A673 (cell line): Measurements from ENCODE around the gene SRRM3. TPM values are rescaled to one million over a fixed set of nuclear protein-coding genes. Genes with fewer than 3 reads are reported as not detected.

Experiments
- BruUV-seq: library from RNA; stranded (reverse); fragments of 400-500 nt; replicated peaks from 2 replicates; lab custom pipeline; 2021; lab: Mats Ljungman, UMichigan
- CTCF ChIA-PET: fragments of 300-600 bp; sonication (Branson Sonifier 250); formaldehyde crosslinking; loops from one replicate; lab custom pipeline; 2022; ENCODE audit warnings: antibody characterized with exemption; lab: Charles Lee
- POLR2A ChIA-PET: fragments of 300-600 bp; sonication (Branson Sonifier 250); formaldehyde crosslinking; loops from one replicate; lab custom pipeline; 2022; ENCODE audit warnings: antibody characterized with exemption; ENCODE audit not compliant: low non-redundant PET; lab: Charles Lee
- DNase-seq: peaks from one replicate; pipeline ENCODE4 v3.0.0-alpha.2; 2015; ENCODE audit warnings: low spot score
- H3K27ac ChIP-seq: fragments of 200-600 bp; sonication (generic); 2 replicates; pipeline ENCODE4 v1.5.1; 2016; ENCODE audit warnings: mixed run types, low read depth, mild to moderate bottlenecking, mixed read lengths, antibody characterized with exemption, low read length; ENCODE audit not compliant: poor library complexity, severe bottlenecking
- H3K27me3 ChIP-seq: fragments of 200-600 bp; sonication (generic); replicated peaks from 2 replicates; pipeline ENCODE4 v1.6.1; 2017; ENCODE audit warnings: mixed run types, low read depth, mild to moderate bottlenecking, mixed read lengths, antibody characterized with exemption, low read length; ENCODE audit not compliant: insufficient read depth, poor library complexity
- H3K36me3 ChIP-seq: fragments of 200-600 bp; sonication (generic); 2 replicates; pipeline ENCODE4 v1.6.1; 2016; ENCODE audit warnings: mixed run types, mild to moderate bottlenecking, mixed read lengths, antibody characterized with exemption, low read length; ENCODE audit not compliant: insufficient read depth, poor library complexity, severe bottlenecking
- H3K4me1 ChIP-seq: fragments of 200-600 bp; sonication (generic); 2 replicates; pipeline ENCODE4 v1.6.1; 2017; ENCODE audit warnings: mixed run types, mild to moderate bottlenecking, mixed read lengths, antibody characterized with exemption, low read length; ENCODE audit not compliant: insufficient read depth, poor library complexity, severe bottlenecking
- H3K4me3 ChIP-seq: fragments of 200-600 bp; sonication (generic); 2 replicates; pipeline ENCODE4 v1.5.1; 2016; ENCODE audit warnings: low read depth, mixed run types, mild to moderate bottlenecking, mixed read lengths, low read length; ENCODE audit not compliant: poor library complexity, severe bottlenecking
- H3K9me3 ChIP-seq: fragments of 200-600 bp; sonication (generic); 2 replicates; pipeline ENCODE4 v1.6.1; 2016; ENCODE audit warnings: mixed run types, low read depth, mild to moderate bottlenecking, mixed read lengths, antibody characterized with exemption, low read length; ENCODE audit not compliant: poor library complexity, severe bottlenecking
- CTCF ChIP-seq: fragments of 300-800, 200-600 bp; sonication (generic); conservative IDR thresholded peaks from 2 replicates; pipeline ENCODE4 v1.5.1; 2017; ENCODE audit warnings: low read depth, mild to moderate bottlenecking, antibody characterized with exemption, low read length, moderate library complexity, mixed read lengths
- EZH2 ChIP-seq: fragments of 200-600 bp; sonication (generic); IDR thresholded peaks from 2 replicates; pipeline ENCODE4 v1.6.1; 2017; ENCODE audit warnings: borderline replicate concordance, low read depth, mild to moderate bottlenecking, mixed read lengths, antibody characterized with exemption, low read length; ENCODE audit not compliant: poor library complexity, severe bottlenecking
- intact Hi-C: fragments of 100-400 bp; cut with micrococcal nuclease; formaldehyde crosslinking; loops from one replicate; pipeline ENCODE4 v1.10.0; 2022; ENCODE audit not compliant: unreplicated experiment
- total RNA-seq: library from RNA; stranded (reverse); gene quantifications from 2 replicates; pipeline ENCODE4 v1.2.3, GENCODE V29; 2021

The SRRM3 gene
- total RNA-seq, 1 experiment from 2014 or later = 1.8 TPM

GRCh38 chr7:76252021-76252420 lies 50.3 kb downstream of the SRRM3 start:
- ChIA-PET CTCF (interaction anchor here (1.1 kb wide), 1 partner anchor 11 kb away, joined by 3 read pairs; no protein-coding TSS in a partner anchor), POLR2A (no interaction called here)
- no peak for DNase-seq
- Histone ChIP-seq H3K4me1 (no peaks in the 10 kb centered on the region), H3K27ac (no peak overlapping the region), H3K36me3 (no peaks in the 10 kb centered on the region), H3K27me3 (no peaks in the 10 kb centered on the region), H3K9me3 (no peaks in the 10 kb centered on the region), H3K4me3 (no peak overlapping the region)
- no TSS peak for BruUV-seq
- intact Hi-C loops = no loop called here
- TF ChIP-seq CTCF = no peak

- H3K4me1 ChIP-seq = no peaks in the 10 kb centered on the region
- H3K9me3 ChIP-seq = no peaks in the 10 kb centered on the region
- H3K27ac ChIP-seq = no peak overlapping the region
- DNase-seq = no peak
- ChIA-PET POLR2A (no interaction called here), CTCF (no interaction called here)
- BruUV-seq = no TSS peak
- H3K4me3 ChIP-seq = no peak overlapping the region
- peaks cover 10% of the 10 kb centered on the region for H3K27me3 ChIP-seq
- intact Hi-C loops = no loop called here
- TF ChIP-seq CTCF (no peak), EZH2 (no peak)
- no peaks in the 10 kb centered on the region for H3K36me3 ChIP-seq
Measured at GRCh38 chr7:76254781-76255180, 53.1 kb downstream of the SRRM3 start.

DNA sequence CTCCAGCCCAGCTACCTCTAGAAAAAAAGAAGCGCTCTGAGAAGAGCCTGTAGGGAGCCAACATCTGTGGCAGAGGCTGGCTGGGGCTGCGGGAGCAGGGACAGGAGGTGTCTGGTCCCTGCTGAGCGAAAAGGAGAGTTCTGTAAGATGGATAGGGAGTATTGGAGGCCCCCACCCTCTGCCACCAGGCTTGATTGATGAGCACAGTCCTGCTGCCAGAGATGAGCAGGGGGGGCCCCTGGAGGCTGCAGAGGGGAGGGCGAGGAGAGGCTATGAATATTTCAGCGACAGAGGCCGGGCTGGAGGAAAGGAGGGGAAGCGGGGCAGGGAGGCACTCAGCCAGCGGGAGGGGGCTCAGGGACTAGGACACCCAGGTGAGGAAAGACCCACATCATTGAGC lies 56.3 kb downstream of the SRRM3 start:
- Histone ChIP-seq H3K27me3 (peaks cover 10% of the 10 kb centered on the region), H3K4me3 (no peak overlapping the region), H3K36me3 (no peaks in the 10 kb centered on the region), H3K27ac (no peak overlapping the region), H3K9me3 (no peaks in the 10 kb centered on the region), H3K4me1 (no peaks in the 10 kb centered on the region)
- TF ChIP-seq EZH2 = no peak
- no peak for TF ChIP-seq CTCF
- intact Hi-C loops = no loop called here
- DNase-seq = no peak
- BruUV-seq = no TSS peak
- ChIA-PET POLR2A (no interaction called here), CTCF (no interaction called here)
